Measurements from ENCODE around the gene YOD1.

Gene YOD1

GRCh38 chr1:207072233-207072632 is 21.2 kb upstream of the YOD1 start:
- DNase-seq (ENCODE audit: low read depth in 2 of 2), result no peak

DNA sequence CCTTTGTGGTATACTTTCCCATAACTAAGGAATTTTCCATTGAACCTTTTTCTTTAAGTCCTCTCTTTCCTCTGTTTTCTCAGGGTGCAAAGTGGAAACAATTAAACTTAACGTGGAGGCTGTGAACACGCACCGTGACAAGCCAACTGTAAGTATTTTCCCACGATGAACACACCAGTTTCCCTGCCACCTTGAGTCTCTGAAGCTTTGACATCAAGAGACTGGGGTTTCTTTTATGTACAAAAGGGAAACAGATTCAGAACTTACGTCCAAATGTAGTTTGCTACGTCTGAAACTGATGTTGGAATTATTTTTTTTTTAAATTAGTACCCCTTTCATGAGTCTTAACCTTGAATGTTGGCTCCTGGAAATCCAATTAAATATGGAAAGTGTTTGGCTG is 20.4 kb upstream of the YOD1 start:
- DNase-seq (ENCODE audit: low read depth in 2 of 2), result no peak

DNA sequence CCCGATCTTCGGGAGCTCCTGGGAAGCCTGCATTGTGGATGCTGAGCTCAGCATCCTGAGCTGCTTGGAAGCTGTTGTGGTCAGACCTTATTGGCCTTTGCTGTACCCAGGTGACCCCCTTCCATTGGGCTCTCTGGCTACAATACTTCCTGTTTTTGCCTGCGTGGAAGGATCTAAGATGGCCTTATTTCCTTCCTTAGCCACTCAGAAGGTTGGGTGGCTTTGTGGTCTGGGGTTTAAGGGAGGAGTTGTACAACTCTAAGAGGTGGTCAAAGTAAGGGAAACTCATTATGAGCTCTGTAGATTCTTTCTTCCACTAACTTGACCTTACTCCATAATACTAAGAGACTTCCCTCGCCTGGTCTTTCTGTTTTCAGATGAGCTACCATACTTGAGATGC is 19.8 kb upstream of the YOD1 start:
- no peak for DNase-seq (ENCODE audit: low read depth in 2 of 2)

DNA sequence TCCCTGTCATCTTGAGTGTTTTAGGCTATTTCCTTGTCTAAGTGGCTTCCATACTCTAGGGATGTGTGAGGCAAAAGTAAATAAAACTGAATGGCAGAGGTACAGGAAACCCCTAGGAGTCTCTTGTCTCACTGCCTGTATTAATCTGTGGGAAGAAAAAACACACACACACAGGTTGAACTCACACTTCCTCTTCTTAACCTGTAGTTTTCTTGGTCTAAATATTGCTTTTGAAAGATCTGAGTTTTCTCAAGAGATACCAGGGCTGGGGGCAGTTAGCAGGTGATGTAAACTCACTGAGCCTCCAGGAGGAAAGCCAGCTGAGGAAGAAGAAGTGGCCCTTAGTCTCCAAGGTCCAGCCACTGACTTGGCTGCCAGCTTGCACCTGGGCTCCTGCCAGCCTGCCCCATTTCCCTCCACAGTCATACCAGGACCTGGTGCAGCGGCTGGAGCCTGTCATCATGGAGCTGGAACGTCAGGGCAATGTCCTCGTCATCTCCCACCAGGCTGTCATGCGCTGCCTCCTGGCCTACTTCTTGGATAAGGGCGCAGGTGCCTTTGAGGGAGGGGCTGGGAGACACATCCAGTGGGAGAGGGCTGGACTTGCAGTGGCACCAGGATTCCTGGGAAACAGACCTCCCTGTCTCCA is 19.0 kb upstream of the YOD1 start:
- DNase-seq (ENCODE audit: low read depth in 2 of 2), result no peak

GRCh38 chr1:207069061-207069460 is 18.1 kb upstream of the YOD1 start:
- DNase-seq (ENCODE audit: low read depth in 2 of 2), result no peak

GRCh38 chr1:207067665-207068064 is 16.7 kb upstream of the YOD1 start:
- DNase-seq (ENCODE audit: low read depth in 2 of 2), result no peak

GRCh38 chr1:207067185-207067584 is 16.2 kb upstream of the YOD1 start:
- DNase-seq (ENCODE audit: low read depth in 2 of 2), result no peak

- no peak for DNase-seq (ENCODE audit: low read depth in 2 of 2)
These were observed 13.6 kb upstream of the YOD1 start for GRCh38 chr1:207064561-207064960.

GRCh38 chr1:207063014-207063413 is 12.0 kb upstream of the YOD1 start:
- no peak for DNase-seq (ENCODE audit: low read depth in 2 of 2)

DNA sequence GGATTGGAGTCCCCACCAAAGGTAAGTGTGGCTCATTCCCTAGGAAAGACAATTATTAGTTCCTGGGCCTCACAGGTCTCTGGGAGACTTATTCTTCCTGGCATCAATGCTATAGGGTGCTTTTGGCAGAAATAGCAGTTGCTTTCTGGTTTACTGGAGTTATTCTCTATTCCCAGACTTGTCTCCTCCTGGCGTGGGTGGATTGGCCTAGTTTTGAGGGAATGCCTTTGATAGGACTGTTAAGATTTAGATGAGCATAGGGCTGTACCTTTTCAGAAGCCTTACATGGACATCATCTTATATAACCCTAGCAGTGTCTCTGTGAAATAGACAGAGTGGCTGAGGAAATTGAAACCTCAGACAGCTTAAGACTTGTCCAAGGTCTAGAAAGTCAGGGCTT is 11.1 kb upstream of the YOD1 start:
- no peak for DNase-seq (ENCODE audit: low read depth in 2 of 2)

DNA sequence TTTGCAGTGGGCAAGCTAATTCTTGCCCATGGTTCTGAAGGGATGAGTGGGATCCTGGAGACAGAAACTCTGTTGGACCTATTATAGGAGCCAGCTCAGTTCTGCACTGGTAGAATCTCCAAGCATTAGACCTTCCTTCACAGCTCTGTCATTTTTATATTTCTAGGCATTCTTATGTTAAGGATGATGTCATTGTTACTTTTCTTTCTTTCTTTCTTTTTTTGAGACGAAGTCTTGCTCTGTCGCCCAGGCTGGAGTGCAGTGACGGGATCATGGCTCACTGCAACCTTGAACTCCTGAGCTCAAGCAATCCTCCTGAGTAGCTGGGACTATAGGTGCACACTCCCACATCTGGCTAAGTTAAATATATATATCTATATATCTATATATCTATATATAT is 9.6 kb upstream of the YOD1 start:
- DNase-seq (ENCODE audit: low read depth in 2 of 2), result no peak

GRCh38 chr1:207059881-207060280 is 8.9 kb upstream of the YOD1 start:
- DNase-seq (ENCODE audit: low read depth in 2 of 2), result no peak

DNA sequence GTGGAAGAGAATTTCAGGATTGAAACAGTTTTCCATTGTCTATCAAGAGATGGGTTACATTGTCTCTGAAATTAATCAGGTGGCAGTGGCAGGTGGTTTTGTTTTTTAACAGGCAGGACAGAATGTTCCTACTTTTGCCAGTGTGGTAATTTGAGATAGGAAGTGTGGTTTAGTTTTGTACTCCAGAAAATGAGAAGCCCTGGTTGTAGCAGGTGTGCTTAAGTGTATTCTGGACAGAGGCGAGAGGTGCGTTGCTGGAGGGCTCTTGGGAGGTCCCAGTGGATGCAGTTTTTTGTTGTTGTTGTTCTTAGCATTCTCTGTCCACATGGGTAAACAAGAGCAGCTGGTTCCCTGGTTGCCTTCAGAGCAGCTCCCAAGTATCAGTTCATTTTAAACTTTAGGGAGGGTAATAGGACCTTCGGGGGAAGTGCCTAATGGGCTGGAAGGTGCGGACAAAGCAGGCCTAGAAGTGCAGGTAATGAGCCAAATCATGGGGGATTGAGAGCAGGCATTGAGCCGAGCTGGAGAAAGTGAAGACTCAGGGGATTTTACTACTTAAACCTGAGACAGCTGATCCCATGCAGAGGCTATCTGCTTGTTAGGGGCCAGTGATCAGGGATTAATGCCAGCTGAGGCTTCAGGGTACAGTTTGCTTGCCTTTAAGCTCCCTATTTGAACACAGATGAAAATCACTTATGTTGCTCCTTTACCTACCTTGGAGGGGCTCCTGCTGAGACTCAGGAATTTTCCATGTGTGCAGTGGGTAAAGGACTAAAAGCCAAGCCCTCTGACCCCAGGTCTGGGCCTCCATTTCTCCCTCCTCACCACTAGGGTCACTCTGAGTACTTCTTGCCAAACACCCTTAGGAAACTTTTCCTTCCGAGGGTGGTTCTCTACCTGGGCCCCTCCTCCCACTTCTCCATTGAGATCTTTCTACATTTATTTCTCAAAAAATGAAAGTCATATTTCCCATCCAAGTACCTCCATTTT is 8.2 kb upstream of the YOD1 start:
- no peak for DNase-seq (ENCODE audit: low read depth in 2 of 2)

DNA sequence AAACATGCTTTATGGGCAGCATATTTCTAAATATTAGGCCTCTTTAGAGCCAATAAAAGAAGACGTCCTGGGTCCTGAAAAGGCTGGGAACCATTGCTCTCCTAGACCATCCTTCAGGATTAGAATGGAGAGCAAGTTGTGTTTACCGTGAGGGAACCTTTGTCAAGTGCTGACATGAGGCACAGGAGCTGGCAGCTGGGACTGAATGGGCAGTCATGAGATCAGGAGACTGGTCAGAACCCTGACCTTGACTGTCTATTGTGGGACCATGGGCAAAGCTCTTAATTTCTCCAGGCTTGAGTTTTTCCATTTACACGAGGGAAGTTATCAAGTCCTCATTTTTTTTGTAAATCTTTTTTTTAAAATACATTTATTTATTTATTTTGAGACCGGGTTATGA is 7.2 kb upstream of the YOD1 start:
- DNase-seq (ENCODE audit: low read depth in 2 of 2), result no peak

DNA sequence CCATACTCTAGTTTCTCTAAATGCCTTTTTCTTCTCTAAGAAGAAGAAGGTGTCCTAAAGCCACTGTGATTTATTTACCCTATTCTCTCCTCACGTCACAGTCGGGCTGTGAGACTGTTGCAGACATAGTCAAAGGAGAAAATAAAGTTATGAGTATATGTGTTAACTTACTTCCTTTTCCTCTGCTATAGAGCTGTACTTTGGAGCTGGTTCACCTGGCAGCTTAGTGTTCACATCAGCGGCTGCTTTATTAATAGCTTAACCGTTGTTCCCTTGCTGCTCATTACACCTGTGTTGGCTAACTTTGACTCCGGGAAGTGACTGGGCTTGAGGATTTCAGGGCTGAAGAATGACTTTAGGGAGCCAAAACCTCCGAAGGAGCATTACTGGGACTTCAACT is 5.7 kb upstream of the YOD1 start:
- DNase-seq (ENCODE audit: low read depth in 2 of 2), result no peak

GRCh38 chr1:207055386-207056001 is 4.5 kb upstream of the YOD1 start:
- DNase-seq (ENCODE audit: low read depth in 2 of 2), result no peak

GRCh38 chr1:207054491-207054890 is 3.5 kb upstream of the YOD1 start:
- DNase-seq (ENCODE audit: low read depth in 2 of 2), result no peak

DNA sequence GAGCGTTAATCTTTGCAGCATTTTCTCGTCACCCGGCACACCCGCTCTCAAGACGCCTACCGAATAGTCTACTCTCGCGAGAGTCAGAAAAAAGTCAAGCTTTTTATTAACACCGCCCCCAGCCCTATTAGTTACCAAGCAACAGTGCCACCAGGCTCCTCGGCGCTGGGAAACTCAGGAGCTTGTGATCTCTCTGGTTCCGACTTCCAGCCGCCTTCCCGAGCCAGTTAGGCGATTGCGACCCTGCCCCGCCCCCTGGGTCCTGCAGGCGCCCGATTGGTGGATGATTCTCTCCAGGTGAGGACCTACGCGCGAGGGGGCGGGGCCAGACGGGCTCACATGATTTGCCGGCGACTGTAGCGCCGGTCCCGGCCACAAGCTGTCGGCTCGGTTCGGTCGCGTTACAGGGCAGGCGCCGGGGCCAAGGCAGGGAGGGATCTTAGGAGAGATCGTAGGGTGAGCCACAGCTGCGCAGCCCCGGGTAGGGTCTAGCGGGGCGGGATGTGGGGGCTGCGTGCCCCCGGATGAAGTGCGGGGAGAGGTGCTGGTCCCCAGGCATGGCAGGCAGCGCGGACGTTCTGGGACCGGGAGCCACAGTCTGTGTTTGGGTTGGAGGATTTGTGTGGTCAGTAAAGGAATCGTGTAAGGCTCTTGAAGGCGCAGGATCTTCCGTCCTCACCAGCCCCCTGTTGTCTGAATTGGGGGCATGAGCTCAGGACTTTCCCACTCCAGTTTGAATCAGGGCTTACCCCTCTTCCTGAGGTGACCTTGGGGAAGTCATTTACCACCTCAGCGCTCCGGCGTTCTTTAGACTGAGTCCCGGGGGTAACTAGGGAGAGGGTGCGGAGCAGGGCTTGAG is 2.1 kb upstream of the YOD1 start, which contains the start of gene PFKFB2:
PFKFB2 (plus strand) TSS at position 365 of the 859 bp plus-strand sequence. CDS start 1,443 bp downstream, outside the sequence.
- DNase-seq (ENCODE audit: low read depth in 2 of 2), result peak; percentile 90 to 92

- DNase-seq (ENCODE audit: low read depth in 2 of 2), result peak; percentile 82 to 85
These were observed 373 bp downstream of the YOD1 start for GRCh38 chr1:207050480-207051190.

- DNase-seq (ENCODE audit: low read depth in 2 of 2), result peak; percentile 26 to 33
These were observed 1.0 kb downstream of the YOD1 start for GRCh38 chr1:207049974-207050391.

- DNase-seq (ENCODE audit: low read depth in 2 of 2), result no peak
These were observed 1.5 kb downstream of the YOD1 start for GRCh38 chr1:207049514-207049913.

Data from stimulated activated CD8-positive, alpha-beta memory T cell treated with anti-CD3 and anti-CD28 coated beads, Interleukin-7, amount 100 ng/mL, for 4 hours (primary cell).